Left renal cortex interstitium (tissue), 4 donors: ENCODE results near the gene STAT1. TPM values are rescaled to one million over a fixed set of nuclear protein-coding genes. Genes with fewer than 3 reads are reported as not detected.
A peak's percentile ranks its signal among the peaks of the same experiment; 100 is the strongest.

Experiments
- DNase-seq, 4 donors: peaks; one replicate each; pipeline ENCODE4 v3.0.0-alpha.2; 2013; ENCODE audit warnings: low read depth in 4 of 4, low spot score in 2 of 4, missing footprints in 1 of 4
- polyA plus RNA-seq, 4 donors: library from polyadenylated mRNA; unstranded; fragments of 120-200 nt; gene quantifications; one replicate each; pipeline ENCODE4 v1.2.1, GENCODE V29; 2013; ENCODE audit not compliant: insufficient read length in 4 of 4

The STAT1 gene
- polyA plus RNA-seq, 4 donors: 129 to 141 (median 138) TPM

GRCh38 chr2:190929919-190930318, 84.1 kb downstream of the STAT1 start:
- no peak for DNase-seq

GRCh38 chr2:190927301-190927700, 86.7 kb downstream of the STAT1 start:
- peak in 1 of 4 donors; percentile 38 for DNase-seq

GRCh38 chr2:190922376-190922775, 91.6 kb downstream of the STAT1 start:
- no peak for DNase-seq

- DNase-seq: no peak
Measured at GRCh38 chr2:190920085-190920484, 93.9 kb downstream of the STAT1 start.

Other genes starting within 250 kb of the STAT1 start
- gene GLS, start 133.3 kb downstream of the STAT1 start, polyA plus RNA-seq: 100 to 1,000 TPM; 204 to 376 (median 260) TPM
- gene STAT4, start 136.8 kb upstream of the STAT1 start, polyA plus RNA-seq: 10 to 100 TPM in 1 of 4 donors, 1 to 10 TPM in 3; 8.1 to 13.1 (median 9.3) TPM
- gene MYO1B, start 231.2 kb upstream of the STAT1 start, polyA plus RNA-seq: 100 to 1,000 TPM in 3 of 4 donors, 10 to 100 TPM in 1; 94.8 to 116 (median 112) TPM